ENCODE measurements around the gene DTHD1.

DTHD1 gene

GRCh38 chr4:36392024-36392423, 110.6 kb downstream of the DTHD1 start:
- no peaks in the 10 kb centered on the region for H3K36me3 ChIP-seq (ENCODE audit: control insufficient read depth in 1 of 2, insufficient read depth in 2 of 2, low read length in 2 of 2)
- H3K4me2 ChIP-seq (ENCODE audit: low read length) = no peak overlapping the region
- no peak overlapping the region for H3K4me3 ChIP-seq (ENCODE audit: low read depth, low read length)
- no peak overlapping the region for H3K27ac ChIP-seq (ENCODE audit: low read depth, low read length)
- no peaks in the 10 kb centered on the region for H3K27me3 ChIP-seq (ENCODE audit: insufficient read depth, low read length)
- H3K79me2 ChIP-seq (ENCODE audit: control insufficient read depth, insufficient read depth, low read length, poor library complexity) = no peaks in the 10 kb centered on the region
- no peak overlapping the region for H2BK5ac ChIP-seq (ENCODE audit: low read depth, low read length, poor library complexity)
- no peak overlapping the region for H4K91ac ChIP-seq (ENCODE audit: low read depth, low read length)
- H3K23ac ChIP-seq (ENCODE audit: low read length) = no peak overlapping the region
- no peak overlapping the region for H3K9ac ChIP-seq (ENCODE audit: low read length)
- no peaks in the 10 kb centered on the region for H3K9me3 ChIP-seq (ENCODE audit: insufficient read depth, low read depth, low read length)
- WGBS (ENCODE audit: extremely low coverage, insufficient coverage, insufficient read length) = no CpG with 5 or more reads among the region's 1 CpG
- H3K79me1 ChIP-seq (ENCODE audit: low read length) = no peaks in the 10 kb centered on the region
- H3K4me1 ChIP-seq (ENCODE audit: control insufficient read depth in 1 of 2, insufficient read depth in 2 of 2, low read length in 2 of 2) = no peaks in the 10 kb centered on the region
- H2AK5ac ChIP-seq (ENCODE audit: low read length) = no peak overlapping the region
- no peak overlapping the region for H2BK12ac ChIP-seq (ENCODE audit: low read length)
- H4K12ac ChIP-seq (ENCODE audit: low read depth, low read length) = no peak overlapping the region
- no peak overlapping the region for H2BK120ac ChIP-seq (ENCODE audit: insufficient read depth, low read length, poor library complexity)
- H3K14ac ChIP-seq (ENCODE audit: low read length) = no peak overlapping the region
- no peak overlapping the region for H3K4ac ChIP-seq (ENCODE audit: low read depth, low read length)
- no peak overlapping the region for H3K18ac ChIP-seq (ENCODE audit: low read length)
- H4K8ac ChIP-seq (ENCODE audit: low read depth, low read length) = no peak overlapping the region
- no peak for DNase-seq
- no peak overlapping the region for H2AFZ ChIP-seq (ENCODE audit: insufficient read depth, low read length, poor library complexity)

- Histone ChIP-seq H2BK12ac (ENCODE audit: low read length) (no peak overlapping the region), H3K9me3 (ENCODE audit: insufficient read depth, low read depth, low read length) (no peaks in the 10 kb centered on the region), H3K4me2 (ENCODE audit: low read length) (no peak overlapping the region), H3K27me3 (ENCODE audit: insufficient read depth, low read length) (no peaks in the 10 kb centered on the region), H3K36me3 (ENCODE audit: control insufficient read depth in 1 of 2, insufficient read depth in 2 of 2, low read length in 2 of 2) (no peaks in the 10 kb centered on the region), H3K4me3 (ENCODE audit: low read depth, low read length) (no peak overlapping the region), H3K14ac (ENCODE audit: low read length) (no peak overlapping the region), H3K18ac (ENCODE audit: low read length) (no peak overlapping the region), H3K4ac (ENCODE audit: low read depth, low read length) (no peak overlapping the region), H4K91ac (ENCODE audit: low read depth, low read length) (no peak overlapping the region), H3K79me1 (ENCODE audit: low read length) (no peaks in the 10 kb centered on the region), H2BK5ac (ENCODE audit: low read depth, low read length, poor library complexity) (no peak overlapping the region), H2AFZ (ENCODE audit: insufficient read depth, low read length, poor library complexity) (no peak overlapping the region), H3K4me1 (ENCODE audit: control insufficient read depth in 1 of 2, insufficient read depth in 2 of 2, low read length in 2 of 2) (no peaks in the 10 kb centered on the region), H3K79me2 (ENCODE audit: control insufficient read depth, insufficient read depth, low read length, poor library complexity) (no peaks in the 10 kb centered on the region), H4K12ac (ENCODE audit: low read depth, low read length) (no peak overlapping the region), H2BK120ac (ENCODE audit: insufficient read depth, low read length, poor library complexity) (no peak overlapping the region), H4K8ac (ENCODE audit: low read depth, low read length) (no peak overlapping the region), H2AK5ac (ENCODE audit: low read length) (no peak overlapping the region), H3K23ac (ENCODE audit: low read length) (no peak overlapping the region), H3K27ac (ENCODE audit: low read depth, low read length) (no peak overlapping the region), H3K9ac (ENCODE audit: low read length) (no peak overlapping the region)
- no peak for DNase-seq
- no CpG with 5 or more reads among the region's 4 CpGs for WGBS (ENCODE audit: extremely low coverage, insufficient coverage, insufficient read length)
Observed at GRCh38 chr4:36392916-36393315, 111.5 kb downstream of the DTHD1 start.

Data from trophoblast cell (in vitro differentiated cells and primary cell).